Endothelial cell of umbilical vein (primary cell): Measurements from ENCODE around the gene NFATC3. TPM values are rescaled to one million over a fixed set of nuclear protein-coding genes. Genes with fewer than 3 reads are reported as not detected.

Source experiments
- BruUV-seq: library from RNA; stranded (reverse); fragments of 400-500 nt; replicated peaks from 2 replicates; lab custom pipeline; 2021; lab: Mats Ljungman, UMichigan
- CTCF ChIA-PET: fragments of 300-600, 350-600 bp; sonication (Branson Sonifier 250); formaldehyde crosslinking; loops from one replicate; lab custom pipeline; 2021; ENCODE audit warnings: antibody characterized with exemption, inconsistent platforms; lab: Charles Lee
- POLR2A ChIA-PET: fragments of 300-600, 350-600 bp; sonication (Branson Sonifier 250); formaldehyde crosslinking; loops from one replicate; lab custom pipeline; 2021; ENCODE audit warnings: antibody characterized with exemption, inconsistent platforms; lab: Charles Lee
- DNase-seq: peaks from one replicate; pipeline ENCODE4 v3.0.0-alpha.2; 2011; ENCODE audit warnings: low read depth, low spot score
- FAIRE-seq: peaks from 2 replicates; lab custom pipeline; 2011; peaks lifted over from hg19 to GRCh38; lab: Jason Lieb, UNC
- H2AFZ ChIP-seq: 2 replicates; pipeline ENCODE4 v1.6.0; 2012; ENCODE audit warnings: low read depth, low read length, control low read depth, inconsistent platforms
- H3K27ac ChIP-seq: 2 replicates; pipeline ENCODE4 v1.5.1; 2011; ENCODE audit warnings: low read depth, mild to moderate bottlenecking, control low read depth, low read length, moderate library complexity; ENCODE audit not compliant: insufficient read depth
- H3K27me3 ChIP-seq, 2 experiments: 2 replicates each; pipeline versions ENCODE4 v1.6.0 to v1.6.1; 2011; ENCODE audit warnings: low read length in 2 of 2, mixed read lengths in 1 of 2; ENCODE audit not compliant: control insufficient read depth in 2 of 2, insufficient read depth in 2 of 2
- H3K36me3 ChIP-seq, 2 experiments: 2 replicates in 1 of 2; 3 replicates in 1 of 2; pipeline ENCODE4 v1.5.1; 2011; ENCODE audit warnings: low read length in 2 of 2, mild to moderate bottlenecking in 1 of 2, moderate library complexity in 1 of 2; ENCODE audit not compliant: control insufficient read depth in 2 of 2, insufficient read depth in 2 of 2; ENCODE audit errors: extremely low read depth in 1 of 2
- H3K4me1 ChIP-seq: 3 replicates; pipeline ENCODE4 v1.5.1; 2011; ENCODE audit warnings: mild to moderate bottlenecking, low read length; ENCODE audit not compliant: control insufficient read depth, insufficient read depth; ENCODE audit errors: extremely low read depth
- H3K4me2 ChIP-seq: 2 replicates; pipeline ENCODE4 v1.6.1; 2011; ENCODE audit warnings: low read length, control low read depth, mixed read lengths; ENCODE audit not compliant: insufficient read depth
- H3K4me3 ChIP-seq, 3 experiments: fragments of 200-600 bp in 1 of 3; sonication (generic), shearing (Covaris generic) in 1 of 3; replicated peaks in 1 of 3; 2 replicates each; pipeline ENCODE4 v1.5.1; 2011 to 2016; ENCODE audit warnings: control low read depth in 3 of 3, low read length in 3 of 3, mild to moderate bottlenecking in 2 of 3, inconsistent platforms in 1 of 3, low read depth in 1 of 3, moderate library complexity in 1 of 3; ENCODE audit not compliant: insufficient read depth in 1 of 3
- H3K79me2 ChIP-seq: 2 replicates; pipeline ENCODE4 v1.6.0; 2012; ENCODE audit warnings: low read length, inconsistent platforms; ENCODE audit not compliant: control insufficient read depth, insufficient read depth
- H3K9ac ChIP-seq: replicated peaks from 2 replicates; pipeline ENCODE3; 2011; ENCODE audit warnings: low read length, control low read depth; ENCODE audit not compliant: insufficient read depth; ENCODE audit errors: extremely low read depth
- H3K9me1 ChIP-seq: replicated peaks from 3 replicates; pipeline ENCODE4 v1.6.0; 2011; ENCODE audit warnings: mild to moderate bottlenecking, low read length; ENCODE audit not compliant: control insufficient read depth, insufficient read depth; ENCODE audit errors: extremely low read depth
- H3K9me3 ChIP-seq: replicated peaks from 2 replicates; pipeline ENCODE4 v1.5.1; 2012; ENCODE audit warnings: low read length, inconsistent platforms; ENCODE audit not compliant: control insufficient read depth, insufficient read depth
- H4K20me1 ChIP-seq: replicated peaks from 2 replicates; pipeline ENCODE3; 2011; ENCODE audit warnings: mild to moderate bottlenecking, low read length; ENCODE audit not compliant: control insufficient read depth, insufficient read depth; ENCODE audit errors: extremely low read depth
- EZH2 ChIP-seq: IDR thresholded peaks from 2 replicates; pipeline ENCODE4 v1.6.1; 2012; ENCODE audit warnings: borderline replicate concordance, low read depth, mild to moderate bottlenecking, moderate library complexity, low read length, inconsistent platforms; ENCODE audit not compliant: severe bottlenecking
- FOS ChIP-seq: IDR thresholded peaks from 2 replicates; pipeline ENCODE4 v1.6.1; 2011; ENCODE audit warnings: mild to moderate bottlenecking, low read length, moderate library complexity, borderline replicate concordance; ENCODE audit not compliant: insufficient read depth
- POLR2A ChIP-seq: IDR thresholded peaks from 2 replicates; pipeline ENCODE4 v1.6.1; 2012; ENCODE audit warnings: low read depth, mild to moderate bottlenecking, control low read depth, low read length
- POLR2AphosphoS5 ChIP-seq: IDR thresholded peaks from 2 replicates; pipeline ENCODE4 v1.6.1; 2012; ENCODE audit warnings: low read depth, mild to moderate bottlenecking, control low read depth, low read length, moderate library complexity; ENCODE audit not compliant: insufficient read depth
- dilution Hi-C: fragments of 300-500 bp; cut with MboI; formaldehyde crosslinking; loops from one replicate; pipeline ENCODE4 v1.15.0; 2019; ENCODE audit warnings: low sequenced_read_pairs; ENCODE audit not compliant: extremely low pct_ligation_motif_present
- intact Hi-C: fragments of 100-400 bp; cut with micrococcal nuclease; formaldehyde crosslinking; loops from one replicate; pipeline ENCODE4 v1.10.0; 2022
- polyA plus RNA-seq, 4 experiments: library from polyadenylated mRNA; depleted of rRNA in 3 of 4; stranded (reverse) in 3 of 4; unstranded in 1 of 4; fragments of >200 nt; gene quantifications; 2 replicates each; pipeline versions ENCODE4 v1.2.1 to v1.2.3, GENCODE V29; 2011 to 2012; ENCODE audit warnings: missing spikeins in 1 of 4
- total RNA-seq: library from RNA; stranded (reverse); gene quantifications from 2 replicates; pipeline ENCODE4 v1.2.3, GENCODE V29; 2021
- TF ChIP-seq, protein P1 (sequence below), 2 donors: IDR thresholded peaks; 1 replicate in 1 of 2; 2 replicates in 1 of 2; pipeline ENCODE4 v1.5.1; 2011; ENCODE audit warnings: low read length in 2 of 2, mild to moderate bottlenecking in 2 of 2, moderate library complexity in 2 of 2, control low read depth in 1 of 2, inconsistent platforms in 1 of 2, low read depth in 1 of 2; ENCODE audit not compliant: insufficient read depth in 1 of 2; ENCODE audit errors: extremely low read depth in 1 of 2
- TF ChIP-seq, protein P2 (sequence below): IDR thresholded peaks from 2 replicates; pipeline ENCODE4 v1.6.1; 2011; ENCODE audit not compliant: insufficient read depth, insufficient read length

The NFATC3 gene
- total and polyA plus RNA-seq, 2 donors (not counting 3 experiments of a cell fraction or from before 2014, with no cell fraction given) = 15.6 to 33.1 TPM

DNA sequence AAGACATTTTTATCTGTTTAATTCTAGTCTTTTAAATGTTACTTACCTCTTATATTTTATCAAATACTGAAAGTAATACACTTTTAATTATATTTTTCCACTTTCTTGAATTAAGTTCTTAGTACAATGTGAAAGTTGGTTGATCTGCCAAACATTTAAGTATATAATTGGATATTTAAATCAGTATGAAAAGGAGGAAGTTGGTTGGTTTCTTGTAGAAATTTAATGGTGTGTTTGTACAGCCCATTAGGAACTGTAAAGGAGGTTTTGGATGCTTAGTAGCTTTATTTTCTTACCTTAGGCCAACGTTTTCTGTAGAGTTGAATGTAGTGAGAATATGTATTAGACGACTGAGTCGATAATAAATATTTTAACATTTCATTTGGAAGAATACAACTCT, 5.4 kb downstream of the NFATC3 start:
- FAIRE-seq (no peak), DNase-seq (no peak)
- Histone ChIP-seq H3K79me2 (peaks cover 90% of the 10 kb centered on the region), H2AFZ (no peak overlapping the region), H3K9me3 (no peaks in the 10 kb centered on the region), H3K36me3 (no peaks in the 10 kb centered on the region), H3K27me3 (no peaks in the 10 kb centered on the region), H3K4me3 (no peak overlapping the region), H3K4me2 (no peak overlapping the region), H4K20me1 (peaks cover 2% of the 10 kb centered on the region), H3K9me1 (no peaks in the 10 kb centered on the region), H3K9ac (no peak overlapping the region), H3K4me1 (peaks cover 14% of the 10 kb centered on the region), H3K27ac (no peak overlapping the region)
- intact Hi-C loops (no loop called here), dilution Hi-C loops (no loop called here)
- POLR2A ChIA-PET = no interaction called here
- TF ChIP-seq, protein P1, sequence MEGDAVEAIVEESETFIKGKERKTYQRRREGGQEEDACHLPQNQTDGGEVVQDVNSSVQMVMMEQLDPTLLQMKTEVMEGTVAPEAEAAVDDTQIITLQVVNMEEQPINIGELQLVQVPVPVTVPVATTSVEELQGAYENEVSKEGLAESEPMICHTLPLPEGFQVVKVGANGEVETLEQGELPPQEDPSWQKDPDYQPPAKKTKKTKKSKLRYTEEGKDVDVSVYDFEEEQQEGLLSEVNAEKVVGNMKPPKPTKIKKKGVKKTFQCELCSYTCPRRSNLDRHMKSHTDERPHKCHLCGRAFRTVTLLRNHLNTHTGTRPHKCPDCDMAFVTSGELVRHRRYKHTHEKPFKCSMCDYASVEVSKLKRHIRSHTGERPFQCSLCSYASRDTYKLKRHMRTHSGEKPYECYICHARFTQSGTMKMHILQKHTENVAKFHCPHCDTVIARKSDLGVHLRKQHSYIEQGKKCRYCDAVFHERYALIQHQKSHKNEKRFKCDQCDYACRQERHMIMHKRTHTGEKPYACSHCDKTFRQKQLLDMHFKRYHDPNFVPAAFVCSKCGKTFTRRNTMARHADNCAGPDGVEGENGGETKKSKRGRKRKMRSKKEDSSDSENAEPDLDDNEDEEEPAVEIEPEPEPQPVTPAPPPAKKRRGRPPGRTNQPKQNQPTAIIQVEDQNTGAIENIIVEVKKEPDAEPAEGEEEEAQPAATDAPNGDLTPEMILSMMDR (IDR thresholded peaks at IDR 0.05; ENCODE audit: extremely low read depth in 1 of 2, insufficient read depth in 1 of 2, low read depth in 1 of 2, low read length in 2 of 2) = no peak
- no peak for TF ChIP-seq EZH2
- no peak for TF ChIP-seq POLR2A
- TF ChIP-seq, protein P2, sequence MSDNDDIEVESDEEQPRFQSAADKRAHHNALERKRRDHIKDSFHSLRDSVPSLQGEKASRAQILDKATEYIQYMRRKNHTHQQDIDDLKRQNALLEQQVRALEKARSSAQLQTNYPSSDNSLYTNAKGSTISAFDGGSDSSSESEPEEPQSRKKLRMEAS = no peak
- no peak for TF ChIP-seq POLR2AphosphoS5
- no peak for TF ChIP-seq FOS
- BruUV-seq = no TSS peak
- CTCF ChIA-PET = interaction anchor here (4.1 kb wide), 1 partner anchor 138 kb away, joined by 57 read pairs; no protein-coding TSS in a partner anchor
